GM06990 (cell line): Measurements from ENCODE around the gene CACNA2D3.

Source experiments
- DNase-seq: peaks from one replicate; pipeline ENCODE4 v3.0.0-alpha.2; 2011; ENCODE audit not compliant: insufficient read length; ENCODE audit errors: extremely low read depth
- H3K27me3 ChIP-seq: replicated peaks from 2 replicates; pipeline ENCODE4 v1.6.0; 2011; ENCODE audit warnings: low read length; ENCODE audit not compliant: control insufficient read depth, insufficient read depth
- H3K36me3 ChIP-seq: 2 replicates; pipeline ENCODE4 v1.5.1; 2011; ENCODE audit warnings: low read length; ENCODE audit not compliant: control insufficient read depth, insufficient read depth
- H3K4me3 ChIP-seq: replicated peaks from 2 replicates; pipeline ENCODE4 v1.5.1; 2011; ENCODE audit warnings: low read depth, mild to moderate bottlenecking, control low read depth, low read length
- CTCF ChIP-seq: IDR thresholded peaks from 2 replicates; pipeline ENCODE4 v1.5.1; 2011; ENCODE audit warnings: low read length, control low read depth, mild to moderate bottlenecking, inconsistent platforms; ENCODE audit not compliant: insufficient read depth, poor library complexity, severe bottlenecking

The CACNA2D3 gene

GRCh38 chr3:55078876-55079275 lies 956.5 kb downstream of the CACNA2D3 start:
- Histone ChIP-seq H3K27me3 (no peaks in the 10 kb centered on the region), H3K36me3 (no peaks in the 10 kb centered on the region), H3K4me3 (no peak overlapping the region)
- DNase-seq = no peak
- TF ChIP-seq CTCF = no peak

GRCh38 chr3:55085231-55085630 lies 962.9 kb downstream of the CACNA2D3 start:
- no peak overlapping the region for H3K4me3 ChIP-seq
- H3K36me3 ChIP-seq = no peaks in the 10 kb centered on the region
- no peak for TF ChIP-seq CTCF
- DNase-seq = no peak
- no peaks in the 10 kb centered on the region for H3K27me3 ChIP-seq

GRCh38 chr3:55089211-55089610 lies 966.9 kb downstream of the CACNA2D3 start:
- no peak for DNase-seq
- Histone ChIP-seq H3K36me3 (no peaks in the 10 kb centered on the region), H3K4me3 (no peak overlapping the region), H3K27me3 (no peaks in the 10 kb centered on the region)
- TF ChIP-seq CTCF = no peak

- no peaks in the 10 kb centered on the region for H3K36me3 ChIP-seq
- H3K4me3 ChIP-seq = no peak overlapping the region
- H3K27me3 ChIP-seq = no peaks in the 10 kb centered on the region
- TF ChIP-seq CTCF = no peak
- DNase-seq = no peak
Observed at GRCh38 chr3:55090291-55090690, 967.9 kb downstream of the CACNA2D3 start.

- Histone ChIP-seq H3K27me3 (no peaks in the 10 kb centered on the region), H3K36me3 (no peaks in the 10 kb centered on the region), H3K4me3 (no peak overlapping the region)
- no peak for TF ChIP-seq CTCF
- DNase-seq = no peak
Observed at GRCh38 chr3:55090746-55091145, 968.4 kb downstream of the CACNA2D3 start.
